H7 (cell line): ENCODE measurements around the gene BCAN. TPM values are rescaled to one million over a fixed set of nuclear protein-coding genes. Genes with fewer than 3 reads are reported as not detected.

ENCODE experiments used
- DNase-seq: peaks from one replicate; pipeline ENCODE4 v3.0.0; 2012
- H3K27me3 ChIP-seq: 2 replicates; pipeline ENCODE4 v1.6.0; 2011; ENCODE audit warnings: mild to moderate bottlenecking, low read length; ENCODE audit not compliant: control insufficient read depth, insufficient read depth
- H3K36me3 ChIP-seq: replicated peaks from 2 replicates; pipeline ENCODE4 v1.5.1; 2011; ENCODE audit warnings: low read length; ENCODE audit not compliant: control insufficient read depth, insufficient read depth
- H3K4me3 ChIP-seq: 2 replicates; pipeline ENCODE4 v1.5.1; 2011; ENCODE audit warnings: low read depth, mild to moderate bottlenecking, control low read depth, low read length, moderate library complexity; ENCODE audit not compliant: insufficient read depth
- total RNA-seq: library from RNA; depleted of rRNA; stranded (reverse); fragments of >200 nt; shearing (Covaris generic); gene quantifications from 2 replicates; pipeline ENCODE4 v1.2.3, GENCODE V29; 2014

BCAN gene
- total RNA-seq, 1 experiment from 2014 or later = 1.7 TPM

DNA sequence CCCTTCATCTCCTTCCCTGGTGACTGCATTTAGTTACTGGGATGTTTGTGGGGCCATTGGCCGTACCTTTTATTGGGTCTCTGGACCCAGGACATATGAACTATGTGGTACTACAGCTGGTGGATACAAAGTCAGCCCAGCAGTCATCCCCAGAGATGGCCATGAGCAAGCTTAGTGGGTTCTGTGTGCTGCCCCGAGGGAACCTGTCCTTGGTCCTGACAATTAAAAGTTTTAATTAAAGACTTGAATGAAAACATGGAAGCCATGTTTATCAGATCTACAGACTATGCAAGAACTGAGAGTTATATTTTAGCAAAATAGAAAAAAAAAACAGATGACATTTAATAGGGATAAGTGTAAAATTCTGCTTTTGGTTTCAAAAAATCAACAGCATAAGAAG is 38.1 kb downstream of the BCAN start:
- H3K36me3 ChIP-seq = peaks cover 2% of the 10 kb centered on the region
- DNase-seq = no peak
- H3K4me3 ChIP-seq = no peak overlapping the region
- no peaks in the 10 kb centered on the region; the same call in 1 of the 2 replicates for H3K27me3 ChIP-seq

DNA sequence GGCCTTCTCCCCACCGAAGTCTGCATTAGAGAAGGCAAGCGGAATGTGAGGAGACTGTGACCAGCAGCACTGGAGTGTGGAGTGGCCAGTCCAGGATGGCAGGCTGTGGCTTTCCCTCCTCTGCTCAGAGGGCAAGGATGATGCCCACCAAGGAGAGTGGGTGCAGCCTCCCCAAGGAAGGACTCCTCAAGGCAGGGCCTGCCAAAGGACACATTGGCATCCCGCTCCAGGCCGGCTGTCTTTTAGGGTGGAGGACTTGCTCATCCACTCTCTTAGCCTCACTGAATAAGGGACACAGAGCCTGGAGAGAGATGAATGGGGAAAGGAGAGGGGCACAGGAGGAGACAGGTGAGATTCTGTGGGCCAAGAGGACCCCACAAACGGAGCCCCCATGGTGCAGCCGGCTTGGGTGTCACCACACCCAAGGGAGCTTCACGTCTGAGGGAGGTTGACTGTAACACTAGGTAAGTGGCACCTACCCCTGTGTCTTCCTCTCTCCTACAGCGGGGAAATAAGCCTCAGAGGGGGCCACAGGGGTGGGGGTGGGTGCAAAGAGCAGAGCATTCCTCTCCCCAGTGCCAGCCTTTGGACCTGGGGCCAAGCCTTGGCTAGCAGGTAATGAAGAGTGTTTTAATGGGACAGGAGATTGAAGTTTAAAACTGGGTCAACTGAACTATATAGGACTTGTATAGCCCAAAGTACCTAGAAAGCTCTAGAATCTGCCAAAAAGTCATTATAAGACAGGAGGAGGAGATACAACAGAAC is 39.5 kb downstream of the BCAN start:
- no peak for DNase-seq
- H3K27me3 ChIP-seq = no peaks in the 10 kb centered on the region; the same call in 1 of the 2 replicates
- no peaks in the 10 kb centered on the region for H3K36me3 ChIP-seq
- no peak overlapping the region for H3K4me3 ChIP-seq

DNA sequence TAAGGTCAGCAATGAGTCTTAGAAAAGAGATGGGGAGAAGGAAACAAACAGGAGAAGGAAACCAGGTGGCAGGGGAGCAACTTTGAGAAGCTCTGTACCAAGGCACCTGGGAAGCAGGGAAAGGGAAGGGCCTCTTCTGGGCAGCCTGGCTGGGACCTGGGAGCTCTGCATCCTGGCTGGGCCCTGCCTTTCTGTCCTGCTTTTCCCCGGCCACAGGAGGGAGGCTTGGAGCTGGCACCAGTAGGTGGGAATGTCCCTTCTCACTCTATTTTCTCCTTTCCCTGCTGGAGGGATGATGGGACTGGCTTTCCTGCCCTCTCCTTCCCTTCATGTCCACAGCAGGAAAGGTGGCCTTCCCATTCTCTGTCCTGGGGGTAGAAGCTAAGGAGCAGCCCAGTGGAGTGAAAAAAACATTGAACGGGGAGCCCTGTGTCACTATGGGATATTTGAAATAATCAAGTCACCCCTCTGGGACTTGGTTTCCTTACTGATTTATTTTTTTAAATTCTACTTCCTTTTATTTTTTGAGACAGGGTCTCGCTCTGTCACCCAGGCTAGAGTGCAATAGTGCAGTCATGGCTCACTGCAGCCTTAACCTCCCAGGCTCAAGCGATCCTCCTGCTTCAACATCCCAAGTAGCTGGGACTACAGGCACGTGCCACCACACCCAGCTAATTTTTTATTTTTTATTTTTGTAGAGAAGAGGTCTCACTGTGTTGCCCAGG is 40.4 kb downstream of the BCAN start:
- Histone ChIP-seq H3K27me3 (no peaks in the 10 kb centered on the region; the same call in 1 of the 2 replicates), H3K4me3 (no peak overlapping the region), H3K36me3 (no peaks in the 10 kb centered on the region)
- DNase-seq = peak; percentile 66

DNA sequence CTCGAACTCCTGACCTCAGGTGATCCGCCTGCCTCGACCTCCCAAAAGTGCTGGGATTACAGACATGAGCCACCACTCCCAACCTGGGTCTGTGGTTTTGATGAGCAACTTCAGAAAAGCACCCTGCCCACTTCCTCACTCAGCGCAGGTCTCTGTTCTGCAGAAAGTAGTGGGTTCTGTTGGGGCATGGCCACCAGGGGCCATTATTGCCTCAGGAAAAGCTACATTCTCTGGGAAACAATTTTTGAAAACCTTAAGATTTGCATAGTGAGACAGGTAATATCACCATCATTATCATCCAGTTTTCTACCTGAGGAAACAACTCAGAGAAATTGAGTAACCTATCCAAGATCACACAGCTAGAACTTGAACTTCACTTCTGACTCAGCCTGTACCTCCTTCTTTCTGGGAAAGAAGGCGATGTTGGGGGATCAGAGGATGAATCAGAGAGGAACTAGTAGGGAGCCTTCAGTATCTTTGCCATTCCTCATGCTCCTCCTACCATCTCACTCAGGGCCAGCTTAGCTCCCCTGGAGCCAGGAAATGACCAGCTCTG is 42.4 kb downstream of the BCAN start:
- H3K36me3 ChIP-seq = no peaks in the 10 kb centered on the region
- peaks cover 2% of the 10 kb centered on the region for H3K27me3 ChIP-seq
- H3K4me3 ChIP-seq = no peak overlapping the region
- peak; percentile 26 for DNase-seq

DNA sequence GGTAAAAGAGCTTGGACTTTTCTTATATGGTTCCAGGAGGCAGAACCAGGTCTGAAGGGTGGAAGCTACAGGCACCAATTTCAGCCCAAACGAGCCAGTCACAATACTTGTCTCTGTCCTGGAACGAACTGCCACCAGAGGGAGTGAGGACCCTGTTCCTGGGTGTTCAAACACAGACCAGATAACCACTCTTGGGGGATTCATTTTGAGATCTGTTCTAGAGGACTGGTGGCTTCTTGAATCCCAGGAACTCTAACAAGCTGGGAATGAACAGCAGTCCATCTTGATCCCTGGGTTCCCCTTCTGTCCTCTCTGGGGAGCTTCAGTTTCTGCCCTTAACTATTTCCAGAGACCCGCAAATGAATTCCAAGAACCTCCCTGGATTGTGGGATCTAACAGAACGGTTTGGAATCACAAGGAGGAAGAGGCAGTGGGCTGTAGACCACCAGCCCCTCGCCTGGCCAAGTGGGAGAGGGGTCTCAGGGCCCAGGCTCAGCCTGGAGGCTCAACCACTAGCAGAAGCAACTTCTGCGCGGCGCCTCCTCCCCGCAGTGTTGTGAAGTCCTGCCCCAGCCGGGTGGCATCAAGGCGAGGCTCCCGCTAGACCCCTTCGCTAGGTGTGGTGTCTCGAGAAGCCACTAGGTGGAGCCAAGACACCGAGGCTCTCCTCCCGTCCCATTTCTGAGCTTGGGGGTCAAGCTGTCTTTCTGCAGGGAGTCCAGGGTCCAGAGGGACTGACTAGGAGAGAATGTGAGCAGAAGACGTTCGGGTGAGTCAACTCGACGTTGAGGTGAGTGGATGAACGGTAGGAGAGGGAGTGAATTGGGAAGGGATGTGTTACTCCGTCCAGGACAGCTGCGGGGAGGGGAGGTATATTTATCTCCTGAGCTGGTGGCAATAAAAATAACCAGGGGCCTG is 47.4 kb downstream of the BCAN start:
- Histone ChIP-seq H3K4me3 (peak overlapping the region; percentile 19), H3K36me3 (no peaks in the 10 kb centered on the region), H3K27me3 (peaks cover 10% of the 10 kb centered on the region)
- DNase-seq = peak; percentile 94

DNA sequence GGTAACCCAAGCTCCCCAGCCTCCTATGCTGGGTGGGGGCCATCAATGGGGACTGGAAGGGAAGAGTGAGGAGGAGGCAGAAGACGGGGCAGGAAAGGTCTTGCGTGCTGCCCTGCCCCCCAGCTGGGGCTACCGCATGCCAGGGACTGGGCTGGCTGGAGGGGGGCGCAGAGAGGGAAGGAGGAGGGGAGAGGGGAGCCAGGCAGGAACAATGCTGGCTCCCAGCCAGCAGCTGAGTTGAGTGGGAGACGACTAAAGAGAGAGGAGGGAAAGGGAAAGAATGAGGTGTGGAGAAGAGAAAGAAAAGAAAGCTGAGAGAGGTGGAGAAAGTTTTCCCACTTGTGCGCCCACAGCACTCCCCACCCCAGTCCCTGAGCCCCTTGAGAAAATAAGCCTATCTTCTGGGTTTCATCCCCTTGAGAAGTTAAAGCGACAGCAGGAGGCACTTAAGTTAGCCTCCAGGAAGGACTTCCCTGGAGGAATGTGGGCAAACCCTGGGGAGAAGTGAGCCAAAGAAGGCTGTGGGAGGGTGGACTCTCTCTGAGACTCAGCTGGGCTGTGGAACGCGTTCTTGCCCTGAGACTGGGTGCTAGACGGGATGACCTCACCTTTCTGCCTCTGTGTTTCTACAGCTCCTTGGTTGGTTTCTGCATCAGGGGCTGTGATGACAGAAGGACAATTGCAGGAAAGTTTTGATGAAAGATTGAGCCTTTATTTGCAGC is 48.2 kb downstream of the BCAN start:
- DNase-seq = peak; percentile 64

DNA sequence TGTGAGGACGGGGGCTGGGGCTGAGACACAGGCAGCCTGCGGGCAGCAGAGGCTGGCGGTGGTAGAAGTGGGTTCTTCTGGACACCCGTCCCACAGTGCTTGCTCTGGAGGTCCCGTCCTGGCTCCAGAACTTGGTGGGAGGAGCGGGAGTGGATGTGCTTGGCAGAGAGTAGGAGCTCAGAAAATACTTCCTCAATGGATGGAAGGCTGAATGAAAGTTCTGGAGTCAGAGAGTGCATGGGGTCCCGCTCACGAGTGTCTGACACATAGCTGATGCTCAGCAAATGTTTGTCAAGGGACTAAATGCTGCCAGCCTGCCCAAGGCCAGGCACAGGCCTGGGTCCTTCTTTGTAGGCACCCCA is 48.7 kb downstream of the BCAN start:
- H3K4me3 ChIP-seq = no peak overlapping the region
- H3K36me3 ChIP-seq = no peaks in the 10 kb centered on the region
- DNase-seq = no peak
- peaks cover 10% of the 10 kb centered on the region for H3K27me3 ChIP-seq

More for the DNA sequence above, 48.2 kb downstream of the BCAN start:
- Histone ChIP-seq H3K4me3 (peak overlapping the region; percentile 19), H3K36me3 (no peaks in the 10 kb centered on the region), H3K27me3 (peaks cover 10% of the 10 kb centered on the region)

DNA sequence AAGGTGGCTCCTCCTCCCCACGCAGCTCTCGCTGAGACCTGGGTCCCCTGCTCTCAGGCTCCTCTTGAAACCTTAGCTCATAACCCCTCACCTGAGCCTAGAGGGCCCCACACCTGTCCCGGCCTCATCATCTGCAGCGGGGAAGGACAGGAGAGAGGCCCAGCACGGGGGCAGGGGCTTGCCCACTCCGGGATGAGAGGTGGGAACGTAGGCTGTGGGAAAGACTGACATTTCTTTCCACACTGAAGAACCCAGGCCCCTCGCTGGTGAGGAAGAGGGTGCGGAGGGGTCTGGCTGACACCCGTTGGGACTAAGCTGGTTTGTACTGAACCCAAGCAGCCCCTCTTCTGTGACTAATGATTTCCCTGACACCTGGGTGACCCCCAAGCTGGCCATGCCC is 49.3 kb downstream of the BCAN start:
- DNase-seq = no peak
- peaks cover 10% of the 10 kb centered on the region for H3K27me3 ChIP-seq
- no peaks in the 10 kb centered on the region for H3K36me3 ChIP-seq
- no peak overlapping the region for H3K4me3 ChIP-seq

DNA sequence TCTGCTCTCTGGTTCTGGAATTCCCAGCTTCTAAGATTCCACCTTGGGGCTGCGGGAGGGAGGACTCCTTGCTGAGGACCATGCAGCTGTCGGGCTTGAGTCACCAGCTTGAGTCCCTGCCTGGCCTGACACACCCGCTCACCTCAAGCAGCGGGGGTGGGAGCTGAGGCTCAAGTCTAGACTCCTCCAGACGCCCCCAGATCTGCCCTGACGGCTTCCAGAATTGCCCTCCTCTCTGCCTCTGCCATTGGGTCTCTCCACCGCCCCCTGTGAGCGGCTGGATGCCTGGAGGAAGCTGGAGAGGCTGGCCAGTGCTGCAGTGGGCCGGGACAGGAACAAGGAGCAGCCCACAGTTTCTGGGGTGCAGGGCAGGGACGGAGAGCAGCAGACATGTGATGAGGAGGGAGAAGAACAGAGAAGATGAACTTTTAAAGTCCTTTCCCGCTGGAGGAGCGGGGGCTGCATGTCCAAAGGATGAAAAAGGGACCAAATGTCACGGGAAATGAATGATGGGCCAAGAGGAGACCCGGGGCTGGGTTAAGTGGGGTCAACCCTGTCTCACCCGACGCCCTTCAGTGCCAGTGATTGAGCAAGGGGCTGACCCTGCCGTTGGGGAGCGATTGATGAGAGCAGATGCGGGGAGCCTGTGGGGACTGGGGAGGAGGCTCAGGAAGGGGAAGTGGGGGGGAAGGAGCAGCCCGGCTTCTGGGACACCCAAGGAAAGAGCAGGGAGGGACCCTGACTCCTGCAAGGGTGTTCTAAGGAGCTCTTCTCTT is 49.9 kb downstream of the BCAN start:
- peaks cover 10% of the 10 kb centered on the region for H3K27me3 ChIP-seq
- H3K4me3 ChIP-seq = 0 out of 2 replicates have a peak overlapping the region, but pooled peaks have one; percentile 12
- DNase-seq = peak; percentile 75
- H3K36me3 ChIP-seq = no peaks in the 10 kb centered on the region

DNA sequence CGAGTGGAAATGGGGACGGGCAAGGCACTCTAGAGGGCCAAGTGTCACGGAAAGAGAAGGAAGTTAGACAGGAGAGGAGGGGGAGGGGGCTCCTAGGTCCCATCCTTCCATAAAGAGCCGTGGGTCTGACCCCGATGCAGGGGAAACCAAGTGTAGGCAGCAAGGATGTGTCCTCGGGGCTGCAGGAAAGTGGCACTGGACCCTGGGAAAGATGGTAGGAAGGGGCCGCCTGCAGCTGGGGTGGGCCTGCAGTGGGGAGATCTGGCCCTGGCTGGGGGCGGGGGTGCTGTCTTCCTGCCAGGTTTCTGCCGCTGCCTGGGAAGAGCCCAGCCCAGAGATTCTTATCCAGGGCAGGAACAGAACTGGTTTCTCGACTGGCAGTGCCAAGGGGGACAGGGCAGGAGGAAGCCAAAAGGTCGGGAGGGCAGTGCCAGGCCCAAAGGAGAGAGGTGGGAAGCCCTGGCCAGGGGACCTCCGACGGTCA is 50.6 kb downstream of the BCAN start:
- peak overlapping the region; percentile 12 for H3K4me3 ChIP-seq
- DNase-seq = peak; percentile 66
- no peaks in the 10 kb centered on the region for H3K36me3 ChIP-seq

DNA sequence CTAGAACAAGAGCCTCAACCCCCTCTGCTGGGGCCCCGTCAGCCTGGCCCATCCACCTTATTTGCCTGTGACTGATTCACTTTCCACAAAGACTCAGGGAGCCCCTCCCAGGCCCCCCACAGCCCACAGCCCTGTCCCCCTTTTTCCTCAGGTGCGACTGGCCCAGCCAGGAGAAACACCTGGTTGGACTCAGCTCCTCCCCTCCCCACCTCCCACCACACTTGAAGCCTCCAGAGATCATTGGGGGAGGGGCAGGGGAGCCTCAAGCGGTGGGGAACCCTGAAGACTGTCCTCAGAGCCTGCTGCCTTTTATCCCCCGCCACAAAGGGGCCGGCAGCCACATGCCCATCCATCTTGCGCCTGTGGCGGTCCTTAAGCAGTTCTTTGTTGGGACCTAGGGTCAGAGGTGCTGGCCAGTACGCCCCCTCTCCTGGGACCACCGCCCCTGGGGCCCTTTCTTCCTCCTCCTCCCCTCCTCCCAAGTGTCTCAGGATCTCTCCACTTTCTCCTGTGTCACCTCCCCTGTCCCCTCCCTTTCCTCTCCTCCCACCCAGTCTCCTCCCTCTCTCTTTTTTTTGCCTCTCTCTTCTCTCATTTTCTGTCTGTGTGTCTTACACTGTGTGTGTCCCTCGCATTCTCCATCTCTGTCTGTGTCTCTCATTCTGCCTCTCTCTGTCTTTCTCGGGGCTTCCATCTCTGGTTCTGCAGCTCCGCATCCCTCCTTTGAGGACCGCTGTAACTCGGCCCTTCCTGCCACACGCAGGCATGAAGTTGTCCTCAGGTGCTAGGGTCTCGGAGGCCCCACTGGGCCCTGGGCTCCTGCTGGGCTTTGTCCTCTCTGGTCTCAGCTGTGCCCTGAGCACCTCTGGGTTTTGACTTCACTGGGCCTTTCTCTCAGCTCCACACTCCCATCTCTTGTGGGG is 51.3 kb downstream of the BCAN start:
- Histone ChIP-seq H3K27me3 (peaks cover 10% of the 10 kb centered on the region), H3K36me3 (no peaks in the 10 kb centered on the region), H3K4me3 (peak overlapping the region; percentile 15)
- peak; percentile 97 for DNase-seq

More for the DNA sequence above, 50.6 kb downstream of the BCAN start:
- H3K27me3 ChIP-seq = peaks cover 10% of the 10 kb centered on the region
